Measurements from ENCODE around the gene SLC1A1. TPM values are rescaled to one million over a fixed set of nuclear protein-coding genes. Genes with fewer than 3 reads are reported as not detected.

The SLC1A1 gene
- total RNA-seq, 4 donors from 2014 or later = 2.3 to 4.3 (median 3.1) TPM

GRCh38 chr9:4502444-4502843 is 12.2 kb downstream of the SLC1A1 start:
- TF ChIP-seq, protein P1, sequence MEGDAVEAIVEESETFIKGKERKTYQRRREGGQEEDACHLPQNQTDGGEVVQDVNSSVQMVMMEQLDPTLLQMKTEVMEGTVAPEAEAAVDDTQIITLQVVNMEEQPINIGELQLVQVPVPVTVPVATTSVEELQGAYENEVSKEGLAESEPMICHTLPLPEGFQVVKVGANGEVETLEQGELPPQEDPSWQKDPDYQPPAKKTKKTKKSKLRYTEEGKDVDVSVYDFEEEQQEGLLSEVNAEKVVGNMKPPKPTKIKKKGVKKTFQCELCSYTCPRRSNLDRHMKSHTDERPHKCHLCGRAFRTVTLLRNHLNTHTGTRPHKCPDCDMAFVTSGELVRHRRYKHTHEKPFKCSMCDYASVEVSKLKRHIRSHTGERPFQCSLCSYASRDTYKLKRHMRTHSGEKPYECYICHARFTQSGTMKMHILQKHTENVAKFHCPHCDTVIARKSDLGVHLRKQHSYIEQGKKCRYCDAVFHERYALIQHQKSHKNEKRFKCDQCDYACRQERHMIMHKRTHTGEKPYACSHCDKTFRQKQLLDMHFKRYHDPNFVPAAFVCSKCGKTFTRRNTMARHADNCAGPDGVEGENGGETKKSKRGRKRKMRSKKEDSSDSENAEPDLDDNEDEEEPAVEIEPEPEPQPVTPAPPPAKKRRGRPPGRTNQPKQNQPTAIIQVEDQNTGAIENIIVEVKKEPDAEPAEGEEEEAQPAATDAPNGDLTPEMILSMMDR (IDR thresholded peaks at IDR 0.05) = no peak
- TF ChIP-seq POLR2A (IDR thresholded peaks at IDR 0.05) = no peak
- DNase-seq = no peak
- Histone ChIP-seq H3K9me3 (no peaks in the 10 kb centered on the region), H3K4me3 (no peak overlapping the region), H3K27me3 (no peaks in the 10 kb centered on the region), H3K4me1 (no peaks in the 10 kb centered on the region), H3K27ac (no peak overlapping the region), H3K36me3 (no peaks in the 10 kb centered on the region)
- intact Hi-C loops (cut with DNase I) = no loop called here
- 54 to 64% methylated on average over 1 of the region's 1 CpG for WGBS, 2 donors

DNA sequence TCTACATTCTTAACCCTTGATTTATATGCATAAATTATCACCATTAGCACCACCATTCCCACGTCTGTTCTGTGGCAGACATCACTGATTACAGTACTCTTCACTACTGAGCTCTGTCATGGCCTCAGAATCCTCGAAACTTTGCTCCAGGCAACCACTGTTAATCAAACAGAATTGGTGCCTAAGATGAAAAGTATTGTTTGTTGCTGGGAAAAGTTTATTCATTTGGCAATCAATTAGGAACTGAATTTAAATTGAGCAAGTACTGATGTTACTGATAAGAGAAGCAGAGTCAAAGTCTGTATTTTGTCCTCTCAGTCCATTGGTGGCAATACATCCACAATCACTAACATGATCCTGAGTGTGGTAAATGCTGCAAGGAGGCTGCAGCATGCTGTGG is 12.8 kb downstream of the SLC1A1 start:
- Histone ChIP-seq H3K27ac (no peak overlapping the region), H3K27me3 (no peaks in the 10 kb centered on the region), H3K4me1 (no peaks in the 10 kb centered on the region), H3K4me3 (no peak overlapping the region), H3K9me3 (no peaks in the 10 kb centered on the region), H3K36me3 (no peaks in the 10 kb centered on the region)
- intact Hi-C loops (cut with DNase I) = no loop called here
- WGBS, 2 donors = 69 to 75% methylated on average over 2 of the region's 2 CpGs
- DNase-seq = no peak
- no peak for TF ChIP-seq POLR2A (IDR thresholded peaks at IDR 0.05)
- TF ChIP-seq, protein P1 (IDR thresholded peaks at IDR 0.05) = no peak

DNA sequence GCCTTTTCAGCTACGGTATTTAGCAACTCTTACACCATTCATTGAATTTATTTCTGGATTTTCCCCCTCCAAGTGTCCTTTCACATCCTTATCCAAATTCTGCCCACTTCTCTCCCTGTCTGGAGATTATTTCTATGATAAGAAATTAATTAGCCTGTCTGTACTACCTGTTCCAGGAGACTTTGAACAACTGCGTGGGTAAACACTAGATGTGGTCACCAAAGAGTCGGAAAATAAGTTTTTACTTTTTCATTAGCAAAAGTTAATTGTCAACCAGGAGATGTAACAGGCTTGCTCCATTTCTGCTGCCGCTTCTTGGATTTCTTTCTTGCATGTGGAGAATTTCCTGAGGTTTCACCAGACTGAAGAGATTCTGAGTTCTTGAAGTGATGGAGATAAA is 14.0 kb downstream of the SLC1A1 start:
- Histone ChIP-seq H3K4me1 (no peaks in the 10 kb centered on the region), H3K27ac (no peak overlapping the region), H3K9me3 (no peaks in the 10 kb centered on the region), H3K4me3 (no peak overlapping the region), H3K36me3 (no peaks in the 10 kb centered on the region), H3K27me3 (no peaks in the 10 kb centered on the region)
- no peak for TF ChIP-seq POLR2A (IDR thresholded peaks at IDR 0.05)
- TF ChIP-seq, protein P1 (IDR thresholded peaks at IDR 0.05) = no peak
- DNase-seq = no peak
- intact Hi-C loops (cut with DNase I) = no loop called here
- WGBS, 2 donors = 91 to 94% methylated on average over 4 of the region's 4 CpGs

GRCh38 chr9:4506490-4506889 is 16.2 kb downstream of the SLC1A1 start:
- intact Hi-C loops (cut with DNase I) = no loop called here
- Histone ChIP-seq H3K4me1 (no peaks in the 10 kb centered on the region), H3K4me3 (no peak overlapping the region), H3K27ac (no peak overlapping the region), H3K27me3 (no peaks in the 10 kb centered on the region), H3K9me3 (no peaks in the 10 kb centered on the region), H3K36me3 (no peaks in the 10 kb centered on the region)
- DNase-seq = no peak
- 89 to 90% methylated on average over 1 of the region's 1 CpG for WGBS, 2 donors
- no peak for TF ChIP-seq POLR2A (IDR thresholded peaks at IDR 0.05)
- TF ChIP-seq, protein P1 (IDR thresholded peaks at IDR 0.05) = no peak

DNA sequence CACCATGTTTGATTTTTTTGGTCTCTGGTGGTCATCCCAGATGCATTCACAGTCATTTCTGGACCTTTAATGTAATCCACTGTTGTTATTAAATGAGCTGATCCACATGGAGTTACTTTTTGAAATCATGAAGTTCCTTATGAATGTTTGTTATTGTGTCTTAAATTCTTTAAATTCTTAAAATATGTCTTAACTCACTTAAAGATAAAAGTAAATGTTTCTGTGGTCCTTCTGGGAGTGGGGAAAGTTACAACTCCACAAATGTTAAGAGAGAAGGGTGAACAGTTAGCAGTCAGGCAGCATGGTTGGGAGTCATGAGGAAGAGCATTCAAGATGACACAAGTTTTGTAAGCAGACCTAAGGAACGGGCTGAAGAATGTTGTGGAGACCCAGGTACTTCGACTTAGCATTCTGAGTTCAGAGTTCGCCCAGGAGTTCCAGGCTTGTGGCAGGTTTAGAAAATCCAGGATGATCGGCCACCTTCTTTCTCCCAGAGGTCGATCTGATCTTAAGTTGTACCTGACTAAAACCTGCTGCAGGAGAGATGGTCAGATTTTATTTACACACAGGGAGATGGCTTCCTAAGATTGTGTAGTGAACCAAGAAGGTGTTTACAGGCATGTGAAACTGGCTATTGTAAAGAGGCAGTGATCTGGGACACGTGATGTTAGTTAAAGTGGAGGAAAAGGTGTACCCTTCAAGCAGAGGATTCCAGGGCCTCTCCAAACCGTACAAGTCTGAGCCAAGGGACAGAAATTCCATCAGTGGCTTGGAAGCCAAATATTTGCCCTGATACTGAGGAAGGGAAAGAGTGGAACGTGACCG is 17.2 kb downstream of the SLC1A1 start:
- Histone ChIP-seq H3K36me3 (no peaks in the 10 kb centered on the region), H3K4me3 (no peak overlapping the region), H3K27me3 (no peaks in the 10 kb centered on the region), H3K27ac (no peak overlapping the region), H3K4me1 (no peaks in the 10 kb centered on the region), H3K9me3 (no peaks in the 10 kb centered on the region)
- TF ChIP-seq, protein P1 (IDR thresholded peaks at IDR 0.05) = no peak
- TF ChIP-seq POLR2A (IDR thresholded peaks at IDR 0.05) = no peak
- intact Hi-C loops (cut with DNase I) = no loop called here
- DNase-seq = no peak
- 75 to 83% methylated on average over 8 to 9 of the region's 9 CpGs for WGBS, 2 donors

All from esophagus squamous epithelium (tissue), 5 donors.